ENCODE data around the gene MON1B.

MON1B gene

DNA sequence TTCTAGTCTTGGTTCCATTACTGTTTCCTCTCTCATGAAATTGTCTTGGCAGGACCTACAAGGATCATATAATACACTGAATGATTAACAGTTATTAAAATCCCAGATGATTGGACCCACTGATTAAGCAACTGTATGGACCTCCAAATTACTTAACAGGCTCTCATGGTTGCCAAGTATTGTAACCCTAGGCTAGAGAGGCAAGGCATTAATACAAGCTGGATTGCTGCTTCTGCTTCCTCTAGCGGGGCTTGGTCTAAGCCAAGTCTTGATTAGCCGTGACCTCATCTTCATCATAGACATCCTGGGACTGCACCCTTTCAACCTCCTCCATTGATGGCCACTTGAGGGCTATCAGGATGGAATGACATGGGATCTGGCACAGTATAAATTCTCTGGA, 55.2 kb downstream of the MON1B start:
- DNase-seq (ENCODE audit: insufficient read length, low spot score) = no peak
- no peak for FAIRE-seq
- no peak for TF ChIP-seq POLR2A (IDR thresholded peaks at IDR 0.05; ENCODE audit: low read depth, low read length)

- no peak for TF ChIP-seq POLR2A (IDR thresholded peaks at IDR 0.05; ENCODE audit: low read depth, low read length)
- no peak for DNase-seq (ENCODE audit: insufficient read length, low spot score)
- FAIRE-seq = no peak
Measured at GRCh38 chr16:77250400-77250799, 59.4 kb downstream of the MON1B start.
